DMS79 (cell line): ENCODE data around the gene CYGB.
A peak's percentile ranks its signal among the peaks of the same experiment; 100 is the strongest.

ENCODE experiments used
- DNase-seq: peaks from one replicate; lab custom pipeline; 2025; lab: John Stamatoyannopoulos, UW

Gene CYGB

DNA sequence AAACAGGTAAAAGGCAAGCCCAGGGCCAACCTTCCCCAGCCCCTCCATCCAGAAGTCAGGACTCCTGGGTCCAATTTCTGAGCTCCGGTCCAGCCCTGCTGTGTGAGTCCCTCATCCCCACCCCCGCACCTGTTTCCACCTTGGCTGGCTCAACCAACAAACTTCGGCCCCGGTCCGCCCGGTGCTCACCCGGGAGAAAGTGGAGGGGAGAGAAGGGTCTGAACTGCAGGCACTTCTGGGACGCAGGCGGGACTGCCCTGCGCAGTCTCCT, 36.8 kb downstream of the CYGB start:
- no peak for DNase-seq

DNA sequence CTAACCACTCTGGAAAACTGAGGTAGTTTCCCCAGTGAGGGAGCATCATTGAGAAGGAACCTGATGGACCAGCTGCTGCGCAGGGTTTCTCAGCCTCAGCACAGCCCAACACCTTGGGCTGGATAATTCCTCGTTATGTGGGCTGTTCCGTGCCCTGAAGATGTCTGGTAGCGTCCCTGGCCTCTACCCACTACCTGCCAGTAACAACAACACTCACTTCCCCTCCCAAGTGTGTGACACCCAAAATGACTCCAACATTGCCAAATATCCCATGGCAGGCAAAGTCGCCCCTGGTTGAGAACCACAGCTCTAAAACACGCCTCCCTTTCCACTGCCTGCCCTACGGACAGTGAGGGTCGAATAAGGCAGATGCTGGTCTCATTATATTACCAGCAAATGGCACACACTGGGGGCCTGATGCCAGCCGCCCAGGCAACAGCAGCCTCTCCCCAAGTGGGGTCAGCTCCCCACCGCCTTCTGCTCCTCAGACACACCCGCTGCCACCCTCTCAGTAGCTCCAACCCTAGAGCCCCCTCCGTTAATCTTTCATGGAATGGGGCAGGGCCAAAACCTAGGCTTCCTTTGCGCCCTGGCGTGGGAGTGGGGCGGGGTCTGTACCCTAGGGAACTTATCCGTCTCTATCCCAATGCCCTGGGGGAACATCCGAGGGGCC, 37.3 kb downstream of the CYGB start:
- DNase-seq = no peak

DNA sequence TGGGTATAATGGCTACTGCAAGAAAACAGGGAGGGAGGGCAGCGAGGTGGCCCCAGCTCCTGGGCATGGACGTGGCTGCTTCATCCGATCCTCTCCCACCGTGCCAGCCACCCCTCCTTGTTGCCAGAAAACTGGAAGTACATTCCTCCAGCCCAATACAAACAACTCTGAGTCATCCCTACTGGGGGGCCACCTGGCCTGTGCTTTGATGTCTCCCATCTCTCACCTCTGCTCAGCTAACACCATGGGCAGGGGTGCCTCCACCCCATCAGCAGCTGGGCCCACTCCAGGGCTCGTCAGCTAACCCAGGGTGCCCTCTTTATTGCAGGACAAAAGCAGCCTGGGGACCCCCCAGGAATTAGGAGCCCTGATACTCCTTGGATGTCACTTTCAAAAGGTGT, 38.2 kb downstream of the CYGB start:
- DNase-seq = no peak

DNA sequence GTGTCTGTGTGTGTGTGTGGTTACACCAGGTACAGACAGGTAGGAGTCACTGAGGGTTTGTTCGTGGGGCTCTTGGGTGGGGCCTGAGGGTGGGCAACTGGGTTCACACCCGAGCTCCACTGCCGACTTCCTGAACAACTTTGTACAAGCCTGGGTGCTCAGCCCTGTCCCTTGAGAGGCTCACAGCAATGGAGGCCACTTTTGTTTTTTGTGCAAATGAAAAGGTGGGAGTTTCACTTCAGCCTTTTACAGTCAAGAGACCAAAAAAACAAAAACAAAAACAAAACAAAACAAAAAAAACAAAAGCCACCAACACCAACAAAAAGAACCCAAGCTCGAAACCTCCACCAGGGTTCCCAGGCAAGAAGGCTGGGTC, 38.6 kb downstream of the CYGB start:
- DNase-seq = no peak

DNA sequence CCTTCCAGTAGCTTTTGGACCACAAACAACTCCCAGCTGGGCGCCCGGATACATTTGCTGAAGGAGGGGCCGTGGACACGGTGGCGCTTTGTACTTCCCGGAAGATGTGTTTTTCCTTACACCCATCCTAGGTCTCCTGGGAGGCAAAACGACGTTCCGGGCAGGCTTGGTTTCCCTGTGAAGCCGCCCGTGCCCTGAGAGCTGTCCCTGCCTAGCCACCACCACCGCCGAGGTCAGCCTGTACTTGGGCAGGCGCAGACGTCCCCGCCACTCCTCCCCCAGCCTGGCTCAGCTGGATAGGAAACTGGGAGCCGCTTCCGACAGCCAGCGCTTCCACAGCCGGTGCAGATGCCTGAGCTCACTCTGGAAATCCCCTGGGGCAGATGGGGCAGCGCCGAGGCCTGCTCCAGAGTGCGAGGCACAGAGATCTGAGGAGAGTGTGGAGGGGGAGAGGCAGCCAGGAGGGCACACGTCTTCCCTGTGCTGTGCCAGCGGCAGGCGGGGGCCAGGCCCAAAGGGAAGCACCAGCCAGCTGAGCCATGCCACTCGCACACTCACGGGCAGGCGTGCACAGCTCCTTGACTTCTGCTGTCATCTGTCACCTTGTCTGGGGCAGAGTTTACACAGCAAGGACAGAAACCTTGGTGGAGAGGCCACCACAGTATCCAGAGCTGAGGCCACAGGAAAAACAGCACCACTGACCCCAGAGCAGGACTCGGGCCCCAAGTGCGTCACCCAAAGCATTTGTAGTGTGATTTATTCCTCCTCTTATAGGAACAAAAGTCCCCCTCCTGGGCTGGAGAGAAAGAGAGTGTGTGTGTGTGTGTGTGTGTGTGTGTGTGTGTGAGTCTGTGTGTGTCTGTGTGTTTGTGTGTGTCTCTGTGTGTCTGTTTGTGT, 39.3 kb downstream of the CYGB start:
- DNase-seq = peak; percentile 14

DNA sequence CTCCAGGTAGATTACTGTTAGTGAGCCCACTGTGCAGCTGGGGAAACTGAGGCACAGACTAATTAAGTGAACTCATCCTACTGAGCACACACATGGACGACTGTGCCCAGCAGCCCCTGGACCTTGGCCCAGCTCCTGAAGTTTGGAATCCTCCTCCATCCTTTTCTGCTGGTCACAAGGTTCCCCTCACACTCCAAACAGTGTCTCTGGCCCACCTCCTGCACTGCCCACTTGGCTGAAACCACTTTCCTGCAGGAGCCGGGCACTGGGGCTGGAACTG, 39.9 kb downstream of the CYGB start:
- DNase-seq = no peak

DNA sequence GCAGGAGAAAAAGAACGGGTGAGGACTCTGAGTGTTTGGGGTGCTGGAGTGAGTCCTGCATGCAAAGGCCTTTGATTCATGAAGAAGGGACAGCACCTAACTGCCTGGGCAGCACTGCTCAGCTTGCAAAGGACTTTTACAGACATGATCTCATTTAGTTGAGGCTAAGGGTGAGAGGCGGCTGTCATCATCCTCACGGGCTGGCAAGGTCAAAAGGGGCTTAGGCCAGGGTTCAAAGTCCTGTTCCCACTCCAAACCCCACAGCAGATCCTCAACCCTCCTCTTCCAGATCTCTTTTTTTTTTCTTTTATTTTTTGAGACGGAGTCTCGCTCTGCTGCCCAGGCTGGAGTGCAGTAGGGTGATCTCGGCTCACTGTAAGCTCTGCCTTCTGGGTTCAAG, 41.0 kb downstream of the CYGB start:
- DNase-seq = no peak

DNA sequence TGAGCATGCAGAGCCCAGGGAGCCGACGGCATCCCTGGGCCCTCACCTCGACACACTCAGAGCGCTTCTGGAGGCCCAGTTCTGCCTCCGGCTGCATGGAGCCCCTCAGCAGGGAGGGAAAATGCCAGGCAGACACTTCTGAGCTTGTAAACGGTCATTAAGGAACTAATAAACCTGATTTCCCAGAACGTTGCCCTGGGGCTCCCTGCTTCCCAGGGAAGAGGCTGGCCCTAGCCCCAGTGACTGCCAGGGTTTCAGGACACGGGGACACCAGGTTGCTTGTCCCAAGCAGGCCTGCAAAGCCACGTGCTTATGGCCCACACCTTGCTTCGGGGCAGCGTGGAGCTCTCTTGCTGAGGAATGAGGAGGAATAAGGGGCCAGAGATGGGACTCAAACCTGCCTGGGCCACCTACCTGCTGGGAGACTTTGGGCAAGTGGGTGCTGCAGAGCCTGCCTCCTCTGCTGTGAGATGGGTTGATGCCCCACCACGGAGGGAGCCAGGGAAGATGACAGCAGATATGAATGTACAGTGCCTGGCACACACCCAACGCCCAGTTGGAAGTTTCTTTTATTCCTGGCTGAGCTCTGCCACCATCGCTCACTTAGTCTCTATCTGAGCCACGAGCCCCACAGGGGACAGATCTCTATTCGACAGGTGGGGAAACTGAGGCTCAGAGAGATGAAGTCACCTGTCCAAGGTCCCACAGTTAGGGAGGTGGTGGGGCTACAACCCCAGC, 41.7 kb downstream of the CYGB start:
- DNase-seq = no peak

DNA sequence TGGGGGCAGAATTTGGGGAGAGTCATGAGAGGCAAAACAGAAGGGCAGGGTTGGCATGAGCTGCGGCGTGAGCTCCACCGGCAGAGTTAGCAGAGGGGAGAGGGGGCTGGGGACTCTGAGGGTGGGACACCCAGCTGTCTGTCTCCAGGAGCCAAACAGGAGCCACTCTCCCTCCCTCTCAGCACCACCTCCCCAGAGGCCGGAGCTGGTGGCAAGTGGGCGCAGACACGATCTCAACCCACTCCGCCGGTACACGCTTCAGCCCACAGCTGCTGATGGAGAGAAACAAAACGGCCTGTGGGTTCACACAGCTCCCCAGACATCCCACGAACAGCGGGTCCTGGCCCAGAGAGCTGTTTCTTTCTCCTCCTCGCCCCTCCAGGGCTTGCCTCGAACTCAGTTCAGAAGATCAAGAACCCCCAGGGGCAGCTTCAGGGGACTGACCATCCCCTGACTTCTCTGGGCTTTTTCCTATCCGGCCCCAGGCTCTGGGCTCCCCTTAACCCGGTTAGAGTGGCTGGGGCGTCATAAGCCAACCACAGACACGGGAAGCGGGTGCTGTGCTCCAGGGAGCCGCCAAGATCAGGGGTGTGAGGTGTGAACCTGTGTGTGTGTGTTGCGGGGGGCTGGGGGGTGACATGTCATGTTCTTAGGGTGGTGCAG, 43.9 kb downstream of the CYGB start:
- DNase-seq = no peak

DNA sequence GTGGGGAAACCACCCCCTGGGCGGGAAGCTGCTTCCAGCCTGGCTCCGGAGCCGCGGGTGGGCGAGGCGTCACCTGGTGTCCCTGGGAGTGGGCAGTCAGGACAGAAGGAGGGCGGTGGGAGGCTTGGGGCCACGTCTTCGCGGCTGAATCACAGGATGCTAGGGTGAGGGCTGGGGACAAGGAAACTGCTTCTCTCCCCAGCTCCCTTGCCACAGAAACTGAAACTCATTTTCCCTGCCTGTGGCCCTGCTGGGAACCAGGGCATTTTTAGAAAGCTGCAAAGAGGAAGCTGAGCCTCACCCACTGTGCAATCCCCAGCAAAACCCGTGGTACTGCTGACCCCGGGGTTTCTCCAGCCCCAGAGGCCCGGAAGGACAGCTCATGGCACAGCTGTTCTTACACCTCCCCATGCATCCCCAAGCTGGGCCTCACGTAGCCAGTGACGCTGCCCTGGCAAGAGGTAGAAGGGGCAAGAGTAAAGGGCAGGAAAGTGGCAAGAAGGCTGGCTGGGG, 44.5 kb downstream of the CYGB start:
- DNase-seq = no peak

DNA sequence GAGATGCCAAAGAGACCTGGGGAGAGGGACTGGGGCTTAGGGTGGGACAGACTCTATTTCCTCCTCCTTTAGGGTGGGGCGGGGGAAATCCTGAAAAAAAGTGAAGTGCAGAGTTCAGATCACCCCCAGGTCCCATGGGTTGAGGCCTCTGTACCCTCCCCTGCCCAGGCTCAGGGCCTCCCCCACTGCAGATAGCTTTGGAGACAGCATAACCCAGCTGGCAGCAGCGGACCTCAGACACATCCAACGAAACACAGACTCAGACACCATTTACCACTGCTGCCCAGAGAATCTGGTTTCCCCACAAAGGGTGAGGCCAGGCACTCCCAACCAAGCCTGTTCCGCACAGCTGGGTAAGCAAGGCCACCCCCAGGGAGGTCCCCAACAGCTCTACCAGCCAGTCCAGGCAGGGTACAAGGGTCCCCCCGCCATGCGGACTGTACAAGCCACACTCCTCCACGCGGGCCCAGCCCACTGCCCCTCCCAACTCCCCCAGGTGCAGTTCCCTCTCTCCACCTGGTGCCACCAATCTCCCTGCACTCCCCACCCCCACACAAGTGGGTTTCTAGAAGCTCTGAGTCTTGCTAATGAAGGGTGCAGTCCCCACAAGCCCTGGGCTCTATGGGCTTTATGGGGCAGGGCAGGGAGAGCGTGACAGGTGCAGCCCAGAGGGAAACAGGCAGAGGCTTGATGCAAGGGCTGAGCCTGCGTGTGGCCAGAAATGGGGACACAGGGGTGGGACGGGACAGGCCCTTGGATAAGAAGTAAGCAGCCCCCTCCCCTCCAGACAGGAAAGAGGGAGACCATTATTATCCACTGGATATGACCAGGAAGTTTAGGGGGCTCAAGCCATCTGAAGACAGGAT, 45.2 kb downstream of the CYGB start:
- DNase-seq = no peak

DNA sequence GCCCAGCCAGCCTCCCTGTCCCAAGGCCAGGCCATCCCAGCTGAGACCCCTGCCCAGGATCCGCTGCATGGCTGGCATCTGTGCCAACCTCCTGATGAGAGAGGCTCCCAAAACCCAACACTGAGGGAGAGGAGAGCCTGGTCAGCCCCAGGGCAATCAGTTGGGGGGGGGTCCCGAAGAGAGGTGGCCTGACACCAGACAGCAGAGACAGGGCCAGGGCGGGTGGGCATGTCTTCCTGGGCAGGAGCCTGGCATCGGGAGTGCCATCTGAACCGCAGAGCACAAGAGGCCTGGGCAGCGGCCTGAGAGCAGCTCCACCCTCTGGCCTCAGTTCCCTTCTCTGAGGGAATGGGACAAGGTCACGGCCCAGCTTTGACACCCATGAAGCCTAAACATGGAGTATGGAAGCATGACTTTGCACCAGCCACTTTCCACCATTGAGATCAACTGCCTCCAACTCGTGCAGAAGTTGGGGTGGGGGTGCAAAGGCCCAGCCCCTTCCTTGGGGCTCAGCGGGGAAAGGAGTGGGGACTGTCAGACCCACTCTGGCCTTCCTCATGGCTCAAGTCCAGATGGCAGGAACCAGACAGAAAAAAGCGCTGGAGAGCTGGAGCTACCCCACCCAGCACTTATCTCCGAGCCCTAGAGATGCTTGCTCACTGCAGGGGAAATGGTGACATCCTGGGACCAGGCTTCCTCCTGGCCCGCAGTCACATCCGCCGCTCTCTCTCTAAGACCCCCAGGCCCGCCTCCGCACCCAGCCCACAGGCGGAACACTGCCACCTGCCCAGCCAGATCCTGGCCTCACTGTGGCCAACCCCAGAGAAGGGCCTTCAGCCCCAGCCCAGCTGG, 46.0 kb downstream of the CYGB start:
- no peak for DNase-seq

DNA sequence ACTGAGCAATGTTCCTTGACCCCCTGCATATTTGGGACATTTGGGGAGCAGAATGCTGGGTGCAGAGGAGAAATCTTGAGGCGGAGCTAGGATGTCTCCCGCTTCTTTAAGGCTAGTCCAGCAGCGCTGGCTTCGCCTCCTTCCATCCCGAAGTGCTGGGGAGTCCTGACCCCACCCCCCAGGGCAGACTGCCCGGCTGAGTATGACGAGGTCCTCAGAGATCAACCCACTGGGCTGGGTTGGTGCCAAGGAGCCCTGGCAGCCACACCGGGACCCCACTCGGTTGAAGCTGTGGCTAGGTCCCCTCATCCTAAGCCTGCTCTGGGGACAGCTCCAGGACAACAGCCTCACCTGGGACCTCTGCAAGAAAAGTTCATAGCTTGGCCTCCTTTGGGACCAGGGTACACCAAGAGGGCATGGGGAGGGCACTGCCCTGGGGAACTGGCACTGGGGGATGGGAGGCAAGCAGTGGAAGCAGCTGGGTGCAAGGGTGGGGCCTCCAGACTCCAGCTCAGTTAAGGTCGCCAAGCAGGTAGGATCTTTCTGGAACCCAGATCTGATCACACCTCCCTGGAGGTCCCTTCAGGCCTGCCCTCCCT, 47.3 kb downstream of the CYGB start:
- no peak for DNase-seq

DNA sequence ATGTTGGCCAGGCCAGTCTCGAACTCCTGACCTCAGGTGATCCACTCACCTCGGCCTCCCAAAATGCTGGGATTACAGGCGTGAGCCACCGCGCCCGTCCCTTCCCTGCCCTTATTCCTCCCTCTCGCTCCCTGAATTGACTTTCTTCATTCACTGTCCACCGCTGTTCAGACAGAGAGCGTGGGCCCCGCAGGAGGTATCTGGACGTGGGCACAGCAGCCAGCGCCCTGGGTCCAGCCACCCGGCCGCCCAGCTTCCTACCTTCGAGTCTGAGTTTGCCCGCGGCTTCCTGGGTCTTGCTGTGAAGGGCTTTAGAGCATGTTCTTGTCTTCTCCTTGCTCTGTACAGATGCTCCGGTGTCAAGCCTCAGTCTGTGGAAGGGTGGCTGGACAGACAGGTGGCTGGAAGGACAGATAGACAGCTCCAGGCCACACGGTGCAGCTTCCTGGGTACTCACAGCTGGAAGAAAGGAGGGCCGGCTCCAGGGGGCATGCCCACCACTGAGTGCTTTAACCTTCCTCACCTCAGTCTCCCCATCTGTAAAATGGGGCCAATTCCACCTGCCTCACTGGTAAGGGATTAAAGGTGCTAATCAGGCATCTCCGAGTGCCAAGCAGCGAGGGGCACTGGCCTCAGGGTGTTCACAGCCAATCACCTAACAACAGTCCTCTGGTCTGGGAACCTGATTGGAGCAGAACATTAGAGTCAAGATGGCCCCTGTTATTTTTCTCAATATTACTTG, 49.9 kb downstream of the CYGB start:
- no peak for DNase-seq

DNA sequence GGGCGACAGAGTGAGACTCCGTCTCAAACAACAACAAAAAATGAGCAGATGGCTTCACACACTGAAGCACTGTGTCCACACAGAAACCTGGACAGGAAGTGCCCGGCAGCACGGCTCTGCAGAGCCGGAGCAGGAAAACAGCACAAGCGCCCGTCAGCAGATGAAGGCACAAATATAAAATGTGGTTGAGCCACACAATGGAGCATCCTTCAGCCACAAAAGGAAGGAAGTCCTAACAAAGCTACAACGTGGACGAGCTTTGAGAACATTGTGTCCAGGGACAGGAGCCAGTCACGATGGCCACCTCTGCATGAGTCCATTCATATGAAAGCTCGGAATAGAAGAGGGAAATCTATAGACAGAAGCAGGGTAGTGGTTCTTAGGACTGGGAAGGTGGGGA, 51.9 kb downstream of the CYGB start:
- no peak for DNase-seq

DNA sequence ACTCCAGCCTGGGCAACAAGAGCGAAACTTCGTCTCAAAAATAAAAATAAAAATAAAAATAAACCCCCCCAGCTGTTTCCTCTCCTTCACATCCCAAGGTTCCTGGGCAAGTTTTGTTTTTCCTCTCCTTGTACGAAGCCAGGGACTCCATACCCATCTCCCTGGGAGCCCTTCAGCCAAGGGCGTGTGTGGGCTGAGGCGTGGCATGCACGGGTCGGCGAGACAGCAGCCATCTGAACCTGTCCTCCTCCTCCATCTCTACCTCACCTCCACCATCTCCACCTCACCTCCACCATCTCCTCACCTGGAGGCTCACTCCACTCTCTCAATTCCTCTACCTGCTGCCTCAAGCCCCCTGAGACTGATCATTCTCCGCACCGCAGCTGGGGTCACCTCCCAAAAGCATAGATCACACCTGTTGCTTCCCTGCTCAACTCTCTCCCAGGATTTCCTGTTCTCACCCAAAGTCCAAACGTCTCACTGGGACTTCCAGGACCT, 53.2 kb downstream of the CYGB start:
- DNase-seq = no peak

DNA sequence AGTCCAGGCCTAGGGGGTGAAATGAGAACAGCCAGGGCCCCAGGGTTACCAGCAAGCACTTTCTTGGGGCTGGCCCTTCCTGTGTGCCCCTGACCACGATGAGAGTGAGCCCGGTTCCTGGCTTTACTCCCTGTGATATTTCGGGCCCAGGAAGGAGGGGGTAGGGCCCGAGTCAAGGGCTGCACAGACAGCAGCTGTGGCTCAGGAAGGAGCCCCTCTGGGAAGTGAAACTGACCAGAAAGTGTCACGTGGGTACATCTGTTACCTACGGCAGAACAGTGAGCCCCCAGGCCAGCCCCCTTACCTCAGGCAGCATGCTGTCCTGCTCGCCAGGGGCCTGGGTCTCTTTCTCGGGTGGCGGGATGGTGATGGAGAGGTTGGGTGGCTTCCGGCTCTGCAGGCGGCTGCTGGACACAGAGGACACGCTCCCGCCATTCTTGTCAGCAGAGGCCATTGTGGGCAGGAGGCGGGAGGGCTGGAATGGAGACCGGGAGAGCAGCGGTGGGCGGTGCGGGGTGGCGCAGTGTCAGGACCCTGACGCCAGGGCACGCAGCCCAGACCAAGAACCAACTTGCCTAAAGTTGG, 56.3 kb downstream of the CYGB start:
- DNase-seq = no peak

DNA sequence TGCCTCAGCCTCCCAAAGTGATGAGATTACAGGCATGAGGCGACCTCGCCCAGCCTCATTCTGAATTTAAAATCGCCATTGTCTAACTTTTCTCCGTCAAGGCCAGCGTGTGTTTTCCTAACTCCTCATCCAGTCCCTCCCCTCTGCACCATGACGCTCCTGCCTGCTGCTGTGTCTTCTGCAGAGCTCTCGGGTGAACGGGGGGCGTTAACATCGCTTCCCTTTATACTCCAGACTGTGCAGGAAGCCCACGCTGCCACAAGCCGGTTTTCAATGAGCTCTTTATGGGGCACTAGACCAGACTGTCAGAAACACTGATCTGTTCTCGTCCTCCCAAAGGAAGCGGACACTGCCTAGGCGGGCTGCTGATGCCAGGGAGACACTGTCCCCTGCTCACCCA, 56.9 kb downstream of the CYGB start:
- DNase-seq = no peak

DNA sequence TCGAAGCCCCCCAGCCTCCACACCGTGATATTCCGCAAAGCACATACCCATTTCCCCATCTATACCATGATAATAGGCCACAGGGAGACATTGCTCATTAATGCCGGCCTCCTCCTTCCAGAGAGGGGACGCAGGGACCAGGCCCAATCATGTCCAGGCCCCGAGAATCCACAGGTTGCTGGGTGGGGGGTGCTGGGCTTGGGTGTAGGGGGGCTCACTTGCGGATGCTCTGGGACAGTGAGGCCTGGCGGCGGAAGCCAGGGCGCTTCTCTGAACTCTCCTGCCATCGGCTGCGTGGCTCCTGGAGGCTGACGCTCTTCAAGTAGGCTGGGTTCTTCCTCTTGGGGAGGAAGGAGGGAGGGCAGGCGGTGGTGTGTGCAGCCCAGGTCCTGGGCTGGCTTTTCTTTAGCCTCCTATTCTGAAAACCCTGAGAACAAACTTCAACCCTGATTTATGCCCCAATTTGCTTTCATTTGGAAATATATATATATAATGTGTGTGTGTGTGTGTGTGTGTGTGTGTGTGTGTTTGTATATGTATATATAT, 57.9 kb downstream of the CYGB start:
- no peak for DNase-seq
